ELF-1 (cell line): ENCODE measurements around the gene PRR20C.
"Not testable (repeated sequence)": the region's sequence is repeated elsewhere in the genome, so short reads cannot be mapped to it uniquely, and the experiment has no call there.

Experiments used
- DNase-seq: peaks from one replicate; pipeline ENCODE4 v3.0.0-alpha.2; 2016; ENCODE audit warnings: low read depth, low spot score

PRR20C gene

DNA sequence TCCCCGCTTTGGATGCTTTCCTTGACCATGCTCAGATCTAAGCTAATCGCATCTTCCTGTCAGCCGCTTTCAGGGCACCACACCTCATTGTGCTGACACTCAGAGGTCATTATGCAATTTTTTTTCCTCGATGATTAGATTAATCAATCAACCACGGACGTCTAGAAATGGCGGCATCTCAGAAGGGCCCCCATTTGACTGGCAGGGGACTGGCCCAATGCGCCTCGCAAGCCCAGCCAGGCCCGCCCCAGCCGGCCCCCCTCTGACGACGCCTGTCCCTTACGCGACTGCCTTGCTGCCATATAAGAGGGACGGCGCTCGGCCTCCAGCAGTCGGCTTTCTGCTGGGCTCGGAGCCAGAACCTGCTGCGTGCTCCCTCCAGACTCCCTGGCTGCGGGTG is at the start of gene PRR20C:
TSS of gene PRR20C (plus strand) at position 301 of the 400 bp plus-strand sequence. CDS start 387 bp downstream, outside the sequence.
- not testable (repeated sequence) for DNase-seq

DNA sequence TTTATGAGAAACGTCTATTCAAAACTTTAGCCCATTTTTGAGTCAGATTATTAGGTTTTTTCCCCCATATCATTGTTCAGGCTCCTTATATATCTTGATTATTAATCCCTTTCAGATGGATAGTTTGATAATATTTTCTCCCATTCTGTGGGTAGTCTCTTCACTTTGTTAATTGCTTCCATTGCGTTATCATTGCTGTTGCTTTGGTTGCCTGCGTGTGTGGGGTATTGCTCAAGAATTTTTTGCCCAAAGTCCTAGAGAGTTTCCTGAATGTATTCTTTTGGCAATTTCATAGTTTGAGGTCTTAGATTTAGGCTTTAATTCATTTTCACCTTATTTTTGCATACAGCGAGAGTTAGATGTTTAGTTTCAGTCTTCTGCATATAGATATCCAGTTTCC is 38.9 kb upstream of the PRR20C start:
- DNase-seq: no peak

DNA sequence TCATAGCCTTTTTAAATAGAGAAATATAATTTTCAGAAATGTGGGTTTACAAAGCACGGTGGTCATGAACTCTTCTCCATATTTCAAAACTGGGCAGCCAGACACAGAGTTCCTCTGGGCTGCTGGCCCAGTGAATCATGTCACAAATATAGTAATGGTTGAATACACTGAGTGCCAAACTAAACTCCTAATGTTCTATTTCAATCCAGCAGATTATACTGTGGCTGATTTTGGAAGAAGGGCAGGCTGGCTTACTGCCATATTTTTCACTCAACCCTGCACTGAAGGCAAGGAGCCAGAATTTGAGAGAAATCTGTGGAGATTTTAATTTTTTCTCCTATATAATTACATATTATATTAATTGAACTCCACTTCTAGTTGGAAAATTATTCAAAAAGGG is 30.2 kb upstream of the PRR20C start:
- DNase-seq: no peak

DNA sequence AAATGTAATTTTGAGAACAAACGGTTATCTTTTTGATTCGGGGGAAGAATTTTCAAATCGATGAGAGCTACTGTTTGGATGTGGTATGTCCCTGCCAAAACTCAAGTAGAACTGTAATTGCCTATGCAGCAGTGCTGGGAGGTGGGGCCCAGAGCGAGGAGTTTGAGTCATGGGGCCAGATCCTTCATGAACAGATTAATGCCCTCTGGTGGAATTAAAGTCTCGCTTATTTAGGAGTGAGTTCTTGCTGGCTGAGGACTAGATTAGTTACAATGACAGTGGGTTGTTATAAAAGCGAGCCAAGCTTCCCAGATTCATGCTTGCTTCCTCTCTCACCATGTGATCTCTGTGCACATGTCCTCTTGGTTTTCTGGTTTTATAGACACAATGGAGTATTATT is 25.0 kb upstream of the PRR20C start:
- DNase-seq: peak; percentile 9

DNA sequence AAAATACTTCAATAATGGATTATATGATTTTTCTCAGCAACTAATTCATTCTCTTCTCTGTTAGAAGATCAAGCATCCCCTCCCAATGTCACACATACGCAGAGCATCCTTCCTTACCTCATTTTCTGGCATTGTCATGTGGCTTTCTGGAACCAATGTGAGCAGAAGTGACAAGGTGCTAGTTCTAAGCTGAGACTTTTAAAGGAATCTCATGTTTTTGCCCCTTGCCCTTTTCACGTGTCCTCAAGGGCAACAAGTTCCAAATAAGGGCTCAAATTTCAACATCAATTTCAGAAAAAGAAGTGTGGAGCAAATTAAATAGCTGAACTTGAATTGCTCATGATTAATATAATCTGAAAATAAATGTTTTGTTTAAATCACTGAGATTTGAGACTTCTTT is 17.8 kb upstream of the PRR20C start:
- DNase-seq: no peak

DNA sequence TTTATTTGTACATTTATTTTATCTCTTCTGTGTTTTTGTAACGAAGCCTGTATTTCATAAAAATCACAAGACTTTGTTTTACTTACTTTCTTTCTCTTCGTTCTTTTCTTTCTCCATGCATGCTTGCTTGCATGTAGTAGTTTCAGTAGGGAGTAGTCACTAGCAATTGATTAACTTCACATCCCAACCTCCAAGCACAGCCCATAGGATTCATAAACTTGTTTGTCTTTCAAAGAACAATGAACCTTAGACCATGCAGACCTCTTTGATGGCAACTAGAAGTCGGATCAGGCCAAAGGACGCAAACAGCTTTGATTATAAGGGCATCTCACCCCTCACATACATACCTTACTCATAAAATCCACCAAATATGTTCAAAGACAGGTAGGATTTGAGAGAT is 16.3 kb upstream of the PRR20C start:
- no peak for DNase-seq

DNA sequence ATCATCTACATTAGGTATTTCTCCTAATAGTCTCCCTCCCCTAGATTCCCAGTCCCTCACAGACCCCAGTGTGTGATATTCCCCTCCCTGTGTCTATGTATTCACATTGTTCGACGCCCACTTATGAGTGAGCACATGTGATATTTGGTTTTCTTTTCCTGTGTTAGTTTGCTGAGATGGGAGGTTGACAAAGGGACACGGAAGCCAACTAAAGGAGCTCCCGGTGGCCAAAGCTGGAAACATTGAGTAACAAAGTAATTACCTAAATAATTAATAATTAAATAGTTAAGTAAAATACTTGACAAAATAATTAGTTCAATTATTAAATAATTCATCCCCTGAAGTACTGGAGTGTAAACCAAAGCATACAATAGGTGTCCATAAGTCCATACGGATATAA is 14.9 kb upstream of the PRR20C start:
- DNase-seq: no peak

DNA sequence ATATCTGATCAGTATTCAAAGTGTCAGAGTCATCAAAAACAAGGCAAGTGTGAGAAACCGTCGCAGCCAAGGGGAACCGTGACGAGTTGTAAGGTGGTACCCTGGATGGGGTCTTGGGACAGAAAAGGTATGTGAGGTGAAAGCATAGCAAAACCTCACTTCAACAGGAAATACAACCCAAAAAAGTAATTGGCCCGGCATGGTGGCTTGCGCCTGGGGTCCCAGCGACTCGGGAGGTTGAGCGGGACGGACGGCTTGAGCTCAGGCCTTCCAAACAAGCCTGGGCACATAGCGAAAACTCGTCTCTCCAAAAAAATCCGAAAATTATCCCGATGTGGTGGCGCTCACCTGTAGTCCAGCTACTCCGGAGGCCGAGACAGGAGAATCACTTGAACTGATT is 14.1 kb upstream of the PRR20C start:
- DNase-seq: not testable (repeated sequence)

DNA sequence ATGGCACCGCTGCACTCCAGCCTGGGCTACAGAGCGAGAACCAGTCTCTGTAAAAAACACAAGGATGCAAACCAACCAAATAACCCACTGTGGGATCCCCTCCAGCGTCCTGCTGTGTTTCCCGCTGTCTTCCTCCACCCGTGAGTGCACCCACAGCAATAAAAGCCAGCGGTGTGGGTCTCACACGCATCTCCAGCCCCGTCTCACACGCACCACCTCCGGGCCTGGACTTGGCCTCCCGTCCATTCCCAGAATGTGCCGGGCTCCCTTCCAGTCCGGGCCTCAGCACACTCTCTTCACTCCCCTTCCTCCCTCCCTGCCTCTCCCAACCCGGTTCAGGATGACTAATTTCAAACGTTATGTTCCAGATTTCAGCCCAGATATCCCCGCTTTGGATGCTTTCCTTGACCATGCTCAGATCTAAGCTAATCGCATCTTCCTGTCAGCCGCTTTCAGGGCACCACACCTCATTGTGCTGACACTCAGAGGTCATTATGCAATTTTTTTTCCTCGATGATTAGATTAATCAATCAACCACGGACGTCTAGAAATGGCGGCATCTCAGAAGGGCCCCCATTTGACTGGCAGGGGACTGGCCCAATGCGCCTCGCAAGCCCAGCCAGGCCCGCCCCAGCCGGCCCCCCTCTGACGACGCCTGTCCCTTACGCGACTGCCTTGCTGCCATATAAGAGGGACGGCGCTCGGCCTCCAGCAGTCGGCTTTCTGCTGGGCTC is 13.5 kb upstream of the PRR20C start, which contains the start of gene PRR20A:
TSS of gene PRR20A (plus strand) at position 684 of the 734 bp plus-strand sequence. CDS start 387 bp downstream, outside the sequence.
- not testable (repeated sequence) for DNase-seq

DNA sequence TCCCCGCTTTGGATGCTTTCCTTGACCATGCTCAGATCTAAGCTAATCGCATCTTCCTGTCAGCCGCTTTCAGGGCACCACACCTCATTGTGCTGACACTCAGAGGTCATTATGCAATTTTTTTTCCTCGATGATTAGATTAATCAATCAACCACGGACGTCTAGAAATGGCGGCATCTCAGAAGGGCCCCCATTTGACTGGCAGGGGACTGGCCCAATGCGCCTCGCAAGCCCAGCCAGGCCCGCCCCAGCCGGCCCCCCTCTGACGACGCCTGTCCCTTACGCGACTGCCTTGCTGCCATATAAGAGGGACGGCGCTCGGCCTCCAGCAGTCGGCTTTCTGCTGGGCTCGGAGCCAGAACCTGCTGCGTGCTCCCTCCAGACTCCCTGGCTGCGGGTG is 6.7 kb upstream of the PRR20C start, which contains the start of gene PRR20B:
TSS of gene PRR20B (plus strand) at position 301 of the 400 bp plus-strand sequence. CDS start 387 bp downstream, outside the sequence.
- DNase-seq: not testable (repeated sequence)

DNA sequence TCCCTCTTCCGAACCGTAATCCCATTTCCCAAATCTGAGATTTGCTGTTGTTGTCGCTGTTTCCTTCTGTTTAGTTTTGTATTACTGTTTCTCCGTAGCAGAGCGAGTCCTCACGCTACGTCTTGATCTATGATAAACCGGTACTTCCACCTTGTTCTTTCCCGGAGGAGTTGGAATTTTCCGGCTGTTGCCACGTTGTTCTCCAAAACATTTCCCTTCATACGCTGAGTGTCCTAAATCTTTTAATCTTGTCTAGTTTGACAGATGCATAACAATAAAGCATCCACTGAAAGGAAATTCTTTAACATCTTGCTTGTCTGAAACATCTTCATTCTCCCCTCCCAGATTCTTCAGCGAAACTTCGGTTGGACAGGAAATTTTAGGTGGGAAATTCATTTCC is 5.8 kb upstream of the PRR20C start:
- not testable (repeated sequence) for DNase-seq

DNA sequence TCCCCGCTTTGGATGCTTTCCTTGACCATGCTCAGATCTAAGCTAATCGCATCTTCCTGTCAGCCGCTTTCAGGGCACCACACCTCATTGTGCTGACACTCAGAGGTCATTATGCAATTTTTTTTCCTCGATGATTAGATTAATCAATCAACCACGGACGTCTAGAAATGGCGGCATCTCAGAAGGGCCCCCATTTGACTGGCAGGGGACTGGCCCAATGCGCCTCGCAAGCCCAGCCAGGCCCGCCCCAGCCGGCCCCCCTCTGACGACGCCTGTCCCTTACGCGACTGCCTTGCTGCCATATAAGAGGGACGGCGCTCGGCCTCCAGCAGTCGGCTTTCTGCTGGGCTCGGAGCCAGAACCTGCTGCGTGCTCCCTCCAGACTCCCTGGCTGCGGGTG is 6.5 kb downstream of the PRR20C start, which contains the start of gene PRR20D:
TSS of gene PRR20D (plus strand) at position 301 of the 400 bp plus-strand sequence. CDS start 387 bp downstream, outside the sequence.
- not testable (repeated sequence) for DNase-seq

DNA sequence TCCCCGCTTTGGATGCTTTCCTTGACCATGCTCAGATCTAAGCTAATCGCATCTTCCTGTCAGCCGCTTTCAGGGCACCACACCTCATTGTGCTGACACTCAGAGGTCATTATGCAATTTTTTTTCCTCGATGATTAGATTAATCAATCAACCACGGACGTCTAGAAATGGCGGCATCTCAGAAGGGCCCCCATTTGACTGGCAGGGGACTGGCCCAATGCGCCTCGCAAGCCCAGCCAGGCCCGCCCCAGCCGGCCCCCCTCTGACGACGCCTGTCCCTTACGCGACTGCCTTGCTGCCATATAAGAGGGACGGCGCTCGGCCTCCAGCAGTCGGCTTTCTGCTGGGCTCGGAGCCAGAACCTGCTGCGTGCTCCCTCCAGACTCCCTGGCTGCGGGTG is 13.0 kb downstream of the PRR20C start, which contains the start of gene PRR20E:
TSS of gene PRR20E (plus strand) at position 301 of the 400 bp plus-strand sequence. CDS start 387 bp downstream, outside the sequence.
- not testable (repeated sequence) for DNase-seq

DNA sequence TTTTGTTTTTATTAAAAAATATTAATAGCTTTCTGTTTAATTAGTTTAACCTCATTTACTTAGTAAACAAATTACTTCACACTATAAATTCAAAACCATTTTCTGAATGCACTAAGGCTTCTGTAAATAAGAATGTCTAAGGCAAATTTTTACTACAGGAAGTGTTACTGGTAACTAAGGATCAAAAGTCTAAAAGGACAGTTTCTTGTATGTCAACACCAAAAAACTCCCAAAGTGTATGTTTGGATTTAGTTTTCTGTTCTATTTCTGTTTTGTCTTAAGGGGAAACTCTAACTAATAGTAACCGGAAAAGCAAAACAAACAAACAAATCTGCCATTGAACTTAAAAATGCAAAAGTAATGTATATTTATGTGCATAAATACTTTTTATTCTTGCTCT is 37.8 kb downstream of the PRR20C start:
- DNase-seq: no peak
